HG03442 (cell line): ENCODE results near the gene IRS1.
A peak's percentile ranks its signal among the peaks of the same experiment; 100 is the strongest.

ENCODE experiments used
- ATAC-seq: cut with Tn5 transposase; IDR thresholded peaks from one replicate; pipeline ENCODE4 v1.9.1; 2021; ENCODE audit warnings: mild to moderate bottlenecking, moderate library complexity; ENCODE audit not compliant: unreplicated experiment

IRS1 gene

DNA sequence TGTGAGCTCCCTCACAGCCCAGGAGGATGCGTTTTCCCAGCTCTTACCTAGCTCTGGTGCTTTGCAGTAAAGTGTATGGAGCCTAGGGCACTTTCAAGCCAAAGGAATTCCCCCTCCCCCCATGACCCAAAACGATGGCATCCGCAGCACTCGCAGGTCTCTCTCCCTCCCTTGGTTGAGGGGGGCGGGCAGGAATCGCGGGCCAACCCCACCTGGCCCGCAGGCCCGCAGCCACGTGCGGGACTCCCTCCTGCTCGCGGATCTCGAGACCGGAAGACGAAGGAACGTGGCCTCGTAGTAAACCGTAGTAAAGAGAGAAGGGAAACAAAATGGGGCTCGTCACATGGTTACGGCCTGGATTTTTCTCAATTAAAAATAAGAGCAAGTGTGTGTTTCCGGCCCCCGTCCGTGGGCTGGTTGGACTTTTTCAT lies 8.5 kb downstream of the IRS1 start:
- ATAC-seq: peak; percentile 55

GRCh38 chr2:226790431-226790830 lies 9.2 kb downstream of the IRS1 start:
- ATAC-seq: no peak

- ATAC-seq: no peak
These were observed 9.6 kb downstream of the IRS1 start for GRCh38 chr2:226790011-226790410.

GRCh38 chr2:226788881-226789490 lies 10.6 kb downstream of the IRS1 start:
- ATAC-seq: no peak

DNA sequence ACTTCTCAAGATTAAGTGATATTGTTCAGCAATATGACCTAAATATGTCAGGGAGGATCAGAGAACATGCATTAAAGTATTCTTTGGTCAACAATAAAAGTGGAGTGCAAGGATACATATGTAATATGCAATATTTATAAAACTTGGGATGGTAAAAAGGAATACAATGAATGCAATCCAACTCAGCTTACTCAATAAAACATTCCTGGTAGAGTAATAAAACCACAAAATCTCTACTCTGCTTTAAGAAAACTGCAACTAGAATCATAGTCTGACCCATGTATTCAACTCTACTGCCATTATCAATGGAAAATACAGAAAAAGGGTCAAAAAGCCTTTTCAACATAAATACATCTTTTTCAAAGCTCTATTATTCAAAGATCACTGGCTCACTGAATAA lies 11.6 kb downstream of the IRS1 start:
- ATAC-seq: no peak

GRCh38 chr2:226783885-226784284 lies 15.7 kb downstream of the IRS1 start:
- ATAC-seq: no peak

GRCh38 chr2:226782092-226782713 lies 17.4 kb downstream of the IRS1 start:
- ATAC-seq: no peak

DNA sequence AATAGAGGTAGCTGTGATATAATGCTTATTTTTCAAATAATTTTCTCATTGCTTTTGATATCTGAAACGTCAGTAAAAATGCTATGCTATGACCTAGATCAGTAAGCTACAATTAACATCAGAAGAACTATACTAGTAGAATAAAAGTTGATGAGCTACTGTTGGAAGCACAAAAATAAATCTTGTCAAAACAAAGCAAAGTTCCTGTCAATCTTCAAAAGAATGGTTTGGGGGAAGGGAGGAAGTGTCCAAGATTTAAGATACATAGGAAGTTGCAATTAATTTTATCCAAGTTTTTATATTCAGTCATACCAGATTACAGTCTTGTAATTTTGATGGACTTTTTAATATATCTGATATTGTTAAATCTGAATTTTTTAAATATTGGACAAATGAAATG lies 19.2 kb downstream of the IRS1 start:
- no peak for ATAC-seq

GRCh38 chr2:226777611-226778010 lies 22.0 kb downstream of the IRS1 start:
- no peak for ATAC-seq

GRCh38 chr2:226776104-226776503 lies 23.5 kb downstream of the IRS1 start:
- ATAC-seq: no peak

- no peak for ATAC-seq
These were observed 24.5 kb downstream of the IRS1 start for GRCh38 chr2:226775032-226775509.

DNA sequence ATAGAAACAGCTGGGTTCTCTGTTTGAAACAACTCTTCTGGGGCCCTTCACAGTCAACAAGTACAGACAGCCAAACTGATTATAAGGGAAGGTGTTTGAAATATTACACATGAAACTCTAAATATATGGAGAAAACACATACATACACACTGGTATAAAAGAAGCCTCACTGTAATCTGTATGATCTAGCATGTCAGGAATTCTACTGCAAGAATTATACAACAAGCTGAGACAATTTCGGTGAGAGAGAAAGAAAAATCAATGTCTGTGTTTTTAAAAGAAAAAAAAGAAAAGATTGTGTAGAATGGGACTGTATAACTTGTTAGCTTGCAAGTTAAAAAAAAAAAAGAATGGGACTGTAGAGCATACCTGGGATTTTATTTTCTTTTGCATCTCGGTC lies 26.3 kb downstream of the IRS1 start:
- peak; percentile 18 for ATAC-seq

DNA sequence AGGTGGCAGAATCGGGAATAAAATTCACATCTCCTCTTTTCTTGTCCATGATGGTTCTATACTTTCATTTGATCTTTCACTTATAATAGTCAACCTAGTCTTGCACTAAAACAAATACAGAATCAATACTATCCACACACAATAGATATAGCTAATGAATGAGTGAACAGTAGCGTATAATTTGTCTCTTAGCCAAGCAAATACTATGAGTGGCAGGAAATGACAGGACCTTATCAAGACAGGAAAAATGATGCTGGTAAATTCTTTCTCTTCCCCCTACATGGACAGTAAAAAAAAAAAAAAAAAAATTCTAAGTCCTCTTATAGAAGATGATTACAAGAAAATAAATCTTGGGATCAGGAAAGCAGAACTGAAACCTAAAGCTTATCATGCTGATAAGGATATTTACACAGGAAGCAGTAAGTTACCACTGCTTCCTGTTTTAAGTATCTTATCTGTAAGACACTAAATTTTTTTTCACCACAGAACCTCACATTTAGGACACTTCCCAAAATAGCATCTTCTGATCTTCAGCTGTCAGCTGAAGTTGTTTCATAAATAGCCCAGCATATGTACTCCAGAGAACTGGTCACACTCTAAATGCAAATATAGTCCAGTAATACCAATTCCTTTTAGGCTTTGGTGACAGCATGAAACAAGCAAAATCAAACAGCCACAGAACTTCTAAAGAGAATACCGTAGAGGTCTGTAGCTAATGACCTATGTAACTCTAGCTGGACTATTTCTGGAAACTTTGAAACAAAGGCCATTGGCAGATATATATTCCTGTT lies 27.0 kb downstream of the IRS1 start:
- ATAC-seq: peak; percentile 97

DNA sequence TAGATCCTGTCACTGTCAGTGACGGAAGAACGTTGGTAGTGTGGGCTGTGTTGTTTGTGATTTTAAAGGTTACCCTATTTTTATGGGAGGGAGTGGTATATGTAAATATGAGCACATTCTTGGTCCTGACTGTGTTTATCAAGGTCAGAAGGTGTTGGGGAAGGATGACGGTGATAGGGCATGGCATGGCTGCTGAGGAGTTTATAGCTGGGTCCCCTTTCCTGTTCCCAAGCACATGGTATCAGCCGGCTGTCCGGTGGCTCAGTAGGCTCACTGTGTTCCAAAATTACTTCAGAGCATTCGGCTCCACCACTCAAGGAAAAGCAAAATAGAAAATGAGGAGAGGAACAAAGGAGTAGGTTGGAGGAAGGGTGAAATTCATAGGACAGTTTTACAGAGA lies 28.6 kb downstream of the IRS1 start:
- no peak for ATAC-seq

DNA sequence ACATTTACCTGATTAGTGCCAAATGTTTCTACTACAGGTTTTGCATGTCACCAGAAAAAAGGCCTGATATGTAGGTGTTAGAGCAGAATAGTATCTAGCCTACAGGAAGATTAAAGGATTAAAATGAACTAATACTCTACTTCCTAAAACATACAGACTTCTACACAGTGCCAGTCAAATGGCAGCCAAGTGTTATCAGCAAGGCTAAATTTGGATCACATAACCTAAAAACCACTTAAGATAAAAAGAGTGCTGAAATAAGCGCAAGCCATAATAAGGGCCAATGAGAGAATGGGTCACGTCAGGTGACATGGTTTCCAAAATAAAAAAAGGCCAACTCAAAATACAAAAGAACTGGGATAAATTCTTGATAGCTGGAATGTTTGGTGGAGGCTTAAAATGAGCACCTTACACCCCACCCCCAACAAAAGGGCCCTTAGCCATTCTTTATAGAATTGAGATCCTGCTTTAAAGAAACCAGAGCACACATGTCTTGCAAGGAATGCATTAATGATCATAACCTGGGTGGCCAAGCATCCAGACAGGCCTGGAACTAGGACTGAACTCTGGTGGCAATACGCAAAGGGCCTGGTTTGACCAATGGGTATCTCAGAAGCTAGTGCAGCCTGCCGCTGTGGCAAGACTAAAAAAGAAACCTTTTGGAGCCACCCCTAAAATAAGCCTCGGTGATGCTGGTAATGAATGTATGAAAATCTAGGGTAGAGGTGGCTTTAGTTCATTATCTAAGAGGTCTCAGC lies 32.4 kb downstream of the IRS1 start:
- no peak for ATAC-seq

DNA sequence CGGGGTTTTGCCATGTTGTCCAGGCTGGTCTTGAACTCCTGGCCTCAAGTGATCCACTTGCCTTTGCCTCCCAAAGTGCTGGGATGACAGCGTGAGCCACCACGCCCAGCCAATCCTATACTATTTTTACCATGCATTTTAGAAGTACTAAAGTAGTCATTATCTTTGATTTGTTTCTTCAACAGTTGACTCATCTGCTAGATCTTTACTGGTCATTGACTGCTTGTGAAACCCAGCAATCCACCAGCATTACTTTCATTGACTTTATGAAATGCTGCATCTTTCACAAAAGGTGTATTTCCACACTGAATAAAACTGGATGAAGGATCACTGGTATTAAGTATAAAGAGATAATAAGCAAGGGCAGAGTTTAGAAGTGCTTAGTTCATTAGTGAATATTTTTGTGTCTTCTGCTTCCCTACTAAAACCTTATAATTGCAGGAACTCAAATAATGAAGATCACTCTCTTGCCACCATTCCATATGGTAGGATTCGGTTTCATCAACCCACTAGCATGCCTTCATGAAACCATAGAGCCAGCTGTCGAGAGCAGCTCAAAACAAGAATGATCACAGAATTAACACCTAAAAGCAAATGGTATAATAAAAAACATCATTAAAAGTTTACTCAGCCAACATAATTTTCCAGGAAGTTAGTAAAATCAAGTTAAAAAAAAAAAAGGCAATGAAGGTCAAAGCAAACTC lies 33.1 kb downstream of the IRS1 start:
- no peak for ATAC-seq

GRCh38 chr2:226763320-226763719 lies 36.3 kb downstream of the IRS1 start:
- ATAC-seq: no peak

GRCh38 chr2:226761195-226761583 lies 38.4 kb downstream of the IRS1 start:
- no peak for ATAC-seq

DNA sequence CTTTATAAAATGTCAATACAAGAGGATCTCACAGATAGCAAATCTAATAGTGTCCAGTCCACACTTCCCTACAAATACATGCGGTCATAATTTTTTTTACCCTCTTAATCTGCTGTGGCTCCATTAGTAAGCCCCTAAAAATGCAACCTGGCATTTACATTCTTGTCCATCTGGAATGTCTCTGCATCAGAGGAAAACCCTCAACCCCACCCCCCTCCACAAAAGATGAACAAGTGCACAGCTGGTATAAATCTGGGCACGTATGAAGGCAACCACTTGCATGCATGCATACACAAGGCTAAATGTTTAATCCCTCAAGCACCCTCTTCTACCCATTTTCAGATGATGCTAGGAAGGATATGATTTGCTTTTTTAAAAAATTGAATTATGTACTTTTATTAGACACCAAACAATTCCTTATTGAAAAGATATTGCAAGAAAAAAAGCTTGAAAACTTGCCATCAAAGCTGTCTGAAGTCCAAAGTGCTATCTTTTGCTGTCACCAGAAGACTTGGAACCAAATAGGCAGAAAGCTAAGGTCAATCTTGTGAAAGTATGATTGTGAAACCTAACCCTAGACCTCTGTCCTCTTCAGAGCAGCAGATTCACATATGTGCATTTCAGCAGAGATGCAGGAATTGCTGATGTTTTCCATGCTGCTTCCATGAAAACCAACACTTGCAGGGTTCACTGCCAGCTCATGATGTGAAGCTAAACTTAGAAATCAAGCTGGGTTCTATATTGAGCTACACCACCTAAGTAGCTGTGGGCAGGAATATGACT lies 39.0 kb downstream of the IRS1 start:
- no peak for ATAC-seq

- ATAC-seq: no peak
These were observed 39.9 kb downstream of the IRS1 start for GRCh38 chr2:226759768-226760167.
